ENCODE data around the gene ATP11A.

GRCh38 chr13:112709825-112710783, 20.3 kb downstream of the ATP11A start:
- TF ChIP-seq, protein P1, sequence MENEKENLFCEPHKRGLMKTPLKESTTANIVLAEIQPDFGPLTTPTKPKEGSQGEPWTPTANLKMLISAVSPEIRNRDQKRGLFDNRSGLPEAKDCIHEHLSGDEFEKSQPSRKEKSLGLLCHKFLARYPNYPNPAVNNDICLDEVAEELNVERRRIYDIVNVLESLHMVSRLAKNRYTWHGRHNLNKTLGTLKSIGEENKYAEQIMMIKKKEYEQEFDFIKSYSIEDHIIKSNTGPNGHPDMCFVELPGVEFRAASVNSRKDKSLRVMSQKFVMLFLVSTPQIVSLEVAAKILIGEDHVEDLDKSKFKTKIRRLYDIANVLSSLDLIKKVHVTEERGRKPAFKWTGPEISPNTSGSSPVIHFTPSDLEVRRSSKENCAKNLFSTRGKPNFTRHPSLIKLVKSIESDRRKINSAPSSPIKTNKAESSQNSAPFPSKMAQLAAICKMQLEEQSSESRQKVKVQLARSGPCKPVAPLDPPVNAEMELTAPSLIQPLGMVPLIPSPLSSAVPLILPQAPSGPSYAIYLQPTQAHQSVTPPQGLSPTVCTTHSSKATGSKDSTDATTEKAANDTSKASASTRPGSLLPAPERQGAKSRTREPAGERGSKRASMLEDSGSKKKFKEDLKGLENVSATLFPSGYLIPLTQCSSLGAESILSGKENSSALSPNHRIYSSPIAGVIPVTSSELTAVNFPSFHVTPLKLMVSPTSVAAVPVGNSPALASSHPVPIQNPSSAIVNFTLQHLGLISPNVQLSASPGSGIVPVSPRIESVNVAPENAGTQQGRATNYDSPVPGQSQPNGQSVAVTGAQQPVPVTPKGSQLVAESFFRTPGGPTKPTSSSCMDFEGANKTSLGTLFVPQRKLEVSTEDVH (IDR thresholded peaks at IDR 0.05; ENCODE audit: low read depth, partially characterized antibody) = no peak
- TF ChIP-seq CTCF (IDR thresholded peaks at IDR 0.05 in 2 of 3, conservative IDR thresholded peaks at IDR 0.05 in 1 of 3; ENCODE audit: control insufficient read depth in 2 of 3, extremely low read depth in 1 of 3, insufficient read depth in 1 of 3, low read depth in 3 of 3, low read length in 3 of 3) (no peak), POLR2A (IDR thresholded peaks at IDR 0.05; ENCODE audit: low read depth, low read length) (no peak), NFIC (IDR thresholded peaks at IDR 0.05; ENCODE audit: low read depth, low read length) (no peak), RBBP5 (conservative IDR thresholded peaks at IDR 0.05) (no peak), BACH1 (IDR thresholded peaks at IDR 0.05; ENCODE audit: borderline replicate concordance) (no peak), FOXM1 (IDR thresholded peaks at IDR 0.05; ENCODE audit: low read depth, low read length) (no peak)
- TF ChIP-seq, protein P2, sequence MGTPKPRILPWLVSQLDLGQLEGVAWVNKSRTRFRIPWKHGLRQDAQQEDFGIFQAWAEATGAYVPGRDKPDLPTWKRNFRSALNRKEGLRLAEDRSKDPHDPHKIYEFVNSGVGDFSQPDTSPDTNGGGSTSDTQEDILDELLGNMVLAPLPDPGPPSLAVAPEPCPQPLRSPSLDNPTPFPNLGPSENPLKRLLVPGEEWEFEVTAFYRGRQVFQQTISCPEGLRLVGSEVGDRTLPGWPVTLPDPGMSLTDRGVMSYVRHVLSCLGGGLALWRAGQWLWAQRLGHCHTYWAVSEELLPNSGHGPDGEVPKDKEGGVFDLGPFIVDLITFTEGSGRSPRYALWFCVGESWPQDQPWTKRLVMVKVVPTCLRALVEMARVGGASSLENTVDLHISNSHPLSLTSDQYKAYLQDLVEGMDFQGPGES (IDR thresholded peaks at IDR 0.05) = no peak

All from GM12878 (cell line).